OCI-LY3 (cell line): ENCODE data around the gene PAM.

Experiments used
- CTCF ChIP-seq: fragments of 200-600, 300-600 bp; sonication (generic); IDR thresholded peaks from 2 replicates; pipeline ENCODE4 v1.5.1; 2014; ENCODE audit warnings: antibody characterized with exemption, low read length, low read depth
- EZH2phosphoT487 ChIP-seq: fragments of 200-600 bp; shearing (Covaris generic); IDR thresholded peaks from 2 replicates; pipeline ENCODE4 v1.6.1; 2018; ENCODE audit warnings: antibody characterized with exemption, mixed run types, low read depth

- no peak for TF ChIP-seq CTCF
- TF ChIP-seq EZH2phosphoT487: no peak
Measured at GRCh38 chr5:103037673-103038455, 282.8 kb downstream of the PAM start.
